Measurements from ENCODE around the gene ELOVL6. TPM values are rescaled to one million over a fixed set of nuclear protein-coding genes. Genes with fewer than 3 reads are reported as not detected.

ELOVL6 gene
- total RNA-seq, 2 donors from 2014 or later, result 43.5 to 44.8 TPM

- no peak overlapping the region for H3K27ac Mint-ChIP-seq
- Histone ChIP-seq H3K4me3 (ENCODE audit: low read length) (peak overlapping the region; percentile 66), H3K27me3 (ENCODE audit: control insufficient read depth, insufficient read depth, low read length, poor library complexity, severe bottlenecking) (no peaks in the 10 kb centered on the region), H3K4me1 (ENCODE audit: control insufficient read depth, insufficient read depth, low read length) (peaks cover 14% of the 10 kb centered on the region), H3K27ac (ENCODE audit: low read depth, low read length) (no peak overlapping the region), H3K36me3 (ENCODE audit: control insufficient read depth, insufficient read depth, low read length) (no peaks in the 10 kb centered on the region), H3K9ac (ENCODE audit: extremely low read depth, low read length, poor library complexity, severe bottlenecking) (no peak overlapping the region), H3K9me3 (ENCODE audit: control insufficient read depth, low read length) (no peaks in the 10 kb centered on the region)
- peaks cover 4% of the 10 kb centered on the region for H3K27me3 Mint-ChIP-seq (ENCODE audit: insufficient read depth)
- TF ChIP-seq CTCF (conservative IDR thresholded peaks at IDR 0.05), result no peak
- DNase-seq, result peak; percentile 64
- no peak overlapping the region for H3K4me3 Mint-ChIP-seq
- 63 to 84% methylated on average over 3 to 6 of the region's 6 CpGs for WGBS, 2 experiments (ENCODE audit: insufficient coverage in 1 of 2, insufficient read length in 1 of 2)
- peaks cover 53% of the 10 kb centered on the region for H3K4me1 Mint-ChIP-seq
- peaks cover 4% of the 10 kb centered on the region for H3K36me3 Mint-ChIP-seq (ENCODE audit: low read depth)
- no peaks in the 10 kb centered on the region for H3K9me3 Mint-ChIP-seq
Observed at GRCh38 chr4:110132816-110133719, 65.3 kb downstream of the ELOVL6 start.

DNA sequence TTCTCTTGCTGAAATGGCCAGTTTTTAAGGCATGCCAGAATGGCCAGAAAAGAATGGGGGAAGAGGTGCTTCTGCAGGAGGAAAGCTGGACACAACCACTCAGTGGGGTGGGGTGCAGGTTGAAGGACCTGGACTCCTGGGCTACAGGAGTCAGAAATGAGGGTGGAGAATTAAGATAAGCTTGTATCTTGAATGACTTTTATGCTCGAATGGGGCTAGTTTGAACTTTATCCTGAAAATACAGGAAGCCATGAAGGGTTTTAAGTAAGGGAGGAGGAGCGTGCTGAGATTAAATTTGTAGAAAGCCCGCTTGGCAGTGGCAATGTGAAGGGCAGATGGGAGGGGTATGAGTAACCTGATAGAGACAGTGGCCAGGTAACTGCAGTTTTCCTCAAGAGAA, 66.5 kb downstream of the ELOVL6 start:
- 90 to 100% methylated on average over 2 to 3 of the region's 3 CpGs for WGBS, 2 experiments (ENCODE audit: insufficient coverage in 1 of 2, insufficient read length in 1 of 2)
- no peak overlapping the region for H3K4me3 Mint-ChIP-seq
- no peak overlapping the region for H3K27ac ChIP-seq (ENCODE audit: low read depth, low read length)
- H3K36me3 Mint-ChIP-seq (ENCODE audit: low read depth), result peaks cover 5% of the 10 kb centered on the region
- no peak overlapping the region for H3K4me3 ChIP-seq (ENCODE audit: low read length)
- H3K27me3 Mint-ChIP-seq (ENCODE audit: insufficient read depth), result peaks cover 4% of the 10 kb centered on the region
- peaks cover 53% of the 10 kb centered on the region for H3K4me1 Mint-ChIP-seq
- H3K4me1 ChIP-seq (ENCODE audit: control insufficient read depth, insufficient read depth, low read length), result peaks cover 14% of the 10 kb centered on the region
- no peak overlapping the region for H3K27ac Mint-ChIP-seq
- H3K9ac ChIP-seq (ENCODE audit: extremely low read depth, low read length, poor library complexity, severe bottlenecking), result no peak overlapping the region
- no peaks in the 10 kb centered on the region for H3K9me3 ChIP-seq (ENCODE audit: control insufficient read depth, low read length)
- H3K9me3 Mint-ChIP-seq, result no peaks in the 10 kb centered on the region
- no peak for DNase-seq
- TF ChIP-seq CTCF (conservative IDR thresholded peaks at IDR 0.05), result no peak
- no peaks in the 10 kb centered on the region for H3K27me3 ChIP-seq (ENCODE audit: control insufficient read depth, insufficient read depth, low read length, poor library complexity, severe bottlenecking)
- no peaks in the 10 kb centered on the region for H3K36me3 ChIP-seq (ENCODE audit: control insufficient read depth, insufficient read depth, low read length)

GRCh38 chr4:110130576-110131358, 67.6 kb downstream of the ELOVL6 start:
- TF ChIP-seq CTCF (conservative IDR thresholded peaks at IDR 0.05), result no peak
- Mint-ChIP-seq H3K27me3 (ENCODE audit: insufficient read depth) (peaks cover 4% of the 10 kb centered on the region), H3K9me3 (no peaks in the 10 kb centered on the region), H3K4me1 (peaks cover 51% of the 10 kb centered on the region), H3K36me3 (ENCODE audit: low read depth) (peaks cover 10% of the 10 kb centered on the region), H3K4me3 (no peak overlapping the region), H3K27ac (no peak overlapping the region)
- DNase-seq, result no peak
- H3K27ac ChIP-seq (ENCODE audit: low read depth, low read length), result no peak overlapping the region
- H3K36me3 ChIP-seq (ENCODE audit: control insufficient read depth, insufficient read depth, low read length), result no peaks in the 10 kb centered on the region
- H3K27me3 ChIP-seq (ENCODE audit: control insufficient read depth, insufficient read depth, low read length, poor library complexity, severe bottlenecking), result no peaks in the 10 kb centered on the region
- no peak overlapping the region for H3K9ac ChIP-seq (ENCODE audit: extremely low read depth, low read length, poor library complexity, severe bottlenecking)
- 91 to 100% methylated on average over 1 to 4 of the region's 4 CpGs for WGBS, 2 experiments (ENCODE audit: insufficient coverage in 1 of 2, insufficient read length in 1 of 2)
- no peaks in the 10 kb centered on the region for H3K9me3 ChIP-seq (ENCODE audit: control insufficient read depth, low read length)
- no peak overlapping the region for H3K4me3 ChIP-seq (ENCODE audit: low read length)
- peaks cover 14% of the 10 kb centered on the region for H3K4me1 ChIP-seq (ENCODE audit: control insufficient read depth, insufficient read depth, low read length)
